HG02642 (cell line): ENCODE data around the gene NRK.
"Not testable (repeated sequence)": the region's sequence is repeated elsewhere in the genome, so short reads cannot be mapped to it uniquely, and the experiment has no call there.

ENCODE experiments used
- ATAC-seq: cut with Tn5 transposase; IDR thresholded peaks from one replicate; pipeline ENCODE4 v1.9.1; 2021; ENCODE audit warnings: mild to moderate bottlenecking; ENCODE audit not compliant: unreplicated experiment, poor library complexity

The NRK gene

DNA sequence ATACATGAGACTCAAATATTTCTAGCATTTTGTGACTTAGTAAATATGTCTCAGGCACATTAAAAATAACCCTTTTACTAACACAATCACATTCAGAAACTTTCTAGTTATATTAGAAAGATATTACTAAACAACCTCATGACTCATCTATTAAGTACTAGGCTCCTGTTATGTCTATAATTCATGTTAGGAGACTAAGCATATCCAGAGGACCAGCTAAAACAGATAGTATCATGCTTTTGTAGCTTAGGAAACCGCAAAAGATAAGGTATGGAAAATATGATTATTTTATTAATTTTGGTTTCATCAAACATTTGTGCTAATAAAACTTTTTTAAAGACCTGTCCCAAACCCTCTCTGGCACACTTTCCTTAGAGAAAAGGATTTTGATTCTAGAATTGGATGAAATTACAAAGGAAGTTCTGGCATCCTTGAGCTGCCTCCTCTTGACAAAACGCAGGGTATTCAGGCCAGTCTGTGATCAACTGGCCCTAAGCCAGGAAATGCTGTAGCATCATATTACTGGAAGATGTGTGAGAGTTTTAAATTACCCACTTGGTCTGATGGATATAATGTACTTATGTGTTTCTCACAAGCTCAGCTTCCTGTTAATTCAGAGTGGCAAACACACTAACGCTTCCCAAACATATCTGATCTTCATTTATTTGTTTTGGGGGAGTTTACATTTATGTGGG is 60.4 kb downstream of the NRK start:
- ATAC-seq, result no peak

DNA sequence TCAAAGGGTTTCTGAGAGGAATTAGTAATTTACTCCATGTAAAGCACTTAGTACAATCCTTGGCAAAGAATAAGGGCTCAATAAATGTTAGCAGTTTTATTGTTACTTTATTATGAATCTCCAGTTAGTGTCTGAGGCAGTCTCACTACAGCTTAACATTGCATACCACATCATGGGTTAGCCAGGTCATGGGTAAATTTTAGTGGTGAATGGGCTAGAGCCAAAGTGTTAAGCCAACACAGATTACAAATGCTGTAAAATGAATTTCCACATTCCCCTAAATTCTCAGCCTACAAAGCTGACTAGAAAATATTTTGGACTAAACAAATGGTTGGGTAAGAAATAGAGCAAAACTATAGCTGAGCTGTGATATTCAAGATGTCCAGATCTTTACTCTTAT is 72.4 kb downstream of the NRK start:
- no peak for ATAC-seq

DNA sequence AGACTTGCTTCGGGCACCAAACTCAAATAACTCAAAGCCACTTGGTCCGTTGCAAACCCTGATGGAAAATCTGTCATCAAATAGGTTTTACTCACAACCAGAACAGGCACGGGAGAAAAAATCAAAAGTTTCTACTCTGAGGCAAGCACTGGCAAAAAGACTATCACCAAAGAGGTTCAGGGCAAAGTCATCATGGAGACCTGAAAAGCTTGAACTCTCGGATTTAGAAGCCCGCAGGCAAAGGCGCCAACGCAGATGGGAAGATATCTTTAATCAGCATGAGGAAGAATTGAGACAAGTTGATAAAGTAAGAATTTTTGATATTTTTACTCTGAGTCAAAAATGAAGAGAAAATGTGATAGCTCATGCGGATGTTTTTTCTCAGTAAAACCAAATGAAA is 87.2 kb downstream of the NRK start:
- ATAC-seq, result no peak

DNA sequence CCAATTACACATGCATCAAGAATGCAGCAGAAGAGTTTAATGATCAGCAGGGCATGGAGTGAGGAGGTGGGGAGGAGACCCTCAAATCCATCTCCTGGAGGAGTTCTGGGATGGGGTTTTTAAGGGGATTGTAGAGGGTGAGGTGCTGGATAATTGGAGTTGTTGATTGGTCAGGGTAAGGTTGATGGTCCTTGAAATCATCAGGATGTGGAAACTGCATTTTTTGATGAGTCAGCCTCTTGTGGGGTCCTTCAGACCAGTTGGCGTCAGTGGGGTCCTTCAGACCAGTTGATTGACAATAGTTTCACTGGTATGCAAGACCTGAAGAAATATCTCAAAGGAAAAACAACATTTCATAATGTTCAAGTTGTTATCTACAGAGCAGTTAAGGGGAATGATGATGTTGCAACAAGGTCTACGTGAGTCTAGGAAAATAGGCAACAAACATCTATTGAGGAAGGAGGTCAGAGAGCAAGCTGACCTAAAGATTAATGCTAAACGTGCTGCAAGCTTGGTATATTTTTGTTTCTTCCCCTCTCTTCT is 88.3 kb downstream of the NRK start:
- ATAC-seq, result no peak

DNA sequence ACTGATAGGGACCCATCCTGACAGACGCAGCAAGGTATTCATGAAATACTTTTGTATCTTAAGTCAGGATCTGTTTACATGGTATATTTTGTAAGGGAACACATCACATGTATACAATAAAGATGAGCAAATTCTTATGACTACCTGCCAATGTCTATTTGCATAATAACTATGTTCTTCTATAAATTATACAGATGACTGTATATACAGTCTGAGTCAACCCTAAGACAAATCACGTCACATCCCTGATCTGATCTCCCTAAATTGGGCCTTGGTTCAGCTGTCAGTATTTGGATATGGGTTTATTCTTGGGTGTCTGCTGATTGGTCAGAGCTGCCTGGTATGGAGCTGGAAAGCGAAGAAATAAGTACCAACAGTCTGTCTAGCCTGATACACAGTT is 122.9 kb downstream of the NRK start:
- ATAC-seq, result no peak

DNA sequence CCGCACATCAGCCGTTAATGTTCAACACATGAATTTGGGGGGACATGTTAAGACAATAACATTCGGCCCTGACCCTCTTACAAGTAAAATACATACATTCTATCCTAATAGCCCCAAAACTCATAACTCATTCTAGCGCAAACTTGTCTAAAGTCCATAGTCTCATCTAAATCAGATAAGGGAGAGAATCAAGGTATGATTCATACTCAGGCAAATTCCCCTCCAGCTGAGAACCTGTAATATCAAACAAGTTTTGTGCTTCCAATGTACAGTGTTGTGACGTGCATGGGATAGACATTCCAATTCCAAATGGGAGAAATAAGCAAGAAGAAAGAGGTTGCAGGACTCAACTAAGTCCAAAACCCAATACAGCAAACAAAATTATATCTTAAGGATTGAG is 147.1 kb downstream of the NRK start:
- no peak for ATAC-seq

DNA sequence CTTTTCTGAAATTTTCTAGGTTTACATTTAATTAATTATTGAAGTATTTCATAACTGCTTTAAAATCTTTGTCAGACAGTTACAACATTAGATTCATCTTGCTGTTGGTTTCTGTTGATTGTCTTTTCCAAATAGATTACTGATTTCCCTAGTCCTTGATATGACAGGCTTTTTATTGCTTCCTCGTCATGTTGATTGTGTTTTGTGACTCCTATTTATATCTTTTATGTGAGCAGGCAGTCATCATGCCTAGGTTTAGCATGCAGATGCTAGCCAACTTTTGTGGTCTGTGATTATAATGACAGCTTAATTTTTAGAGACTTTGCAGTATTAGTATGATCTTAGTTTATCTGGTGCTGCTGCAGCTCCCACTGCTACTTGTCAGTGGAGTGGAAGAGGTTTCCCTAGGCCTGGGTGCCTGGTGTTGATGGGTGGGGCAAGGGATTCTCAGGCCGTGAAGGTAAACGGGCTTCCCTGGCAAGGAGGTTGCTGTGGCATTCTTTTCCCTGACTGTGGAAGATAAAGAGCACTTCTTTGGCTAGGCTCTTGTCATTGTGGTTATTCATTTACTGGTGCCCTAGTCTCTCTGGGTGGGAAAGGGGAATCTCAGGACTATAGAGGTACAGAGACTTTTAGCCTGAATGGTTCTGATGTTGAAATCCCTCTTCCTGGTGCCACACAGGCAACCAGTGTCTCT is 150.5 kb downstream of the NRK start:
- no peak for ATAC-seq

DNA sequence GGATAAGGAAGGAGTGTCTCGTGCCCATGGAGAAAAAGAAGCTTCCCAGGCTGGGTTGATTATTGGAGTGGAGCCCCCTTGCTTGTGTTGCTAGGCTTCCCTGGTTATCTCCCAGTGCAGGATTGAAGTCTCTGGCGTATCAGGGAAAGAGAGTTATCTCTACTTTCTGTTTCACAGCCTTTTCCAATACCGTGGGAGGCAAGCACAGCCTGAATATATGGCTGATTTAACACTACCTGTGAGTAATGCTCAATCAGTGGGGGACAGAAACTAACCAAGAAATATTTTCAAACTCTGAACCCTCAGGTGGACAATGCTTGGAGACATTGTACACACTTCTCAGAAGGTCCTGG is 151.0 kb downstream of the NRK start:
- ATAC-seq, result no peak

DNA sequence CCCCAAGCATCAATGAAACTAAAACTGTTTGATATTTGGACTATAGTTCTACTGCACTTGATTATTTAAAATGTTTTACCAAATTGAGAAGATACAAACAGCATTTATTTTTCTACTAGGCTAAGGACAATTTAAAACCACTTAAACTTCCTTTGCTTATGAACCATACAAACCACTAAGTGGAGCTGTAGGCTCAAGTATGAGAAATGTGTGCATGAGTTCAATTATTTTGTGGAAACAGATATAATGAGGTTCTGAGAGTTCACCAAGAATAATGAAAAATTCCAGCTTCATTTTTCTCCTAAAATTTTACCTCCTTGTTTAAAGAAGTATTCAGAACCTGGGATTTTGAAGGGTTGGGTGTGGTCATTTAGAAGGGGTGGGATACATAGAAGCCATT is 153.0 kb downstream of the NRK start:
- no peak for ATAC-seq

DNA sequence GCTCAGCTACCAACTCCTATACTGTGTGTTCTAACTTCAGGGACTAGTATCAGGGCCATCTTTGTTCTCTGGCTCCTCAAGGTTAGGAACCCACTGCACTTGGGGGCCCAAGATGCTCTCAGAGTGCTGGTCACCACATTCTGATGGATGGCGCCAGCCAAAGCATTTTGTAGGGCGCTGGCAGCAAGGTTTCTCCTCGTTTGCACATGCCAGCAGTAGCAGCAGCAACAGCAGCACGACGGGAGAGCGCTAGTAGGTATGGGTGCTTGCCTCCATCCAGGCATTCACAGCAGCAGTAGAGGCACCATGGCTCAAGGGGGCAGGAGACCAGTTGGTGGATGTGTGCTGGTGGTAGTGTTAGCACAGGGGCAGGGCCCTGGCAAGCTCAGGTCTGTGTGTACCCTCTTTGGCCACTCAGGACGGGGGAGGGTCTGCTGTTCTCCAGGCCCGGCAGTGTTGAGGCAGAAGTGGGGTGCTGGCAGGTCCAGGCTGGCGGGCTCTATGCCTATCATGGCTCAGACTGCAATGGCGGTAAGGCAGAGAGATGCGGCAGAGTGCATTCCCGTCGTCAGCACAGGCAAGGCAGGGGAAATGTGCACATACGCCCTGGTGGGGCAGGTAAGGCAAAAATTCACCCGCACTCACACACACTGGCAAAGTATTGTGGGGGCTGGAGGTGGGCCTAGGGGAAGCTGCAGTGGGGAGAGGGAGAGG is 159.6 kb downstream of the NRK start:
- ATAC-seq, result no peak

DNA sequence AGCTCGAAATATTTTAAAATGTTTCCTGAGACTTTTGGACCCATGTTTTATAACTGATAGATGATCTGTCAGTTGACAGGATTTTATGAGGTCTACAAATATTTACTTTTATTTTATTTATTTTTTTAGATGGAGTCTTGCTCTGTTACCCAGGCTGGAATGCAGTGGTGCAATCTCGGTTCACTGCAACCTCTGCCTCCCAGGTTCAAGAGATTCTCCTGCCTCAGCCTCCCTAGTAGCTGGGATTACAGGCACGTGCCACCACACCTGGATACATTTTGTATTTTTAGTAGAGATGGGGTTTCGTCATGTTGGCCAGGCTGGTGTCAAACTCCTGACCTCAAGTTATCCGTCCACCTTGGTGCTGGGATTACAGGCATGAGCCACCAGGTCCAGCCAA is 166.1 kb downstream of the NRK start:
- ATAC-seq, result not testable (repeated sequence)

DNA sequence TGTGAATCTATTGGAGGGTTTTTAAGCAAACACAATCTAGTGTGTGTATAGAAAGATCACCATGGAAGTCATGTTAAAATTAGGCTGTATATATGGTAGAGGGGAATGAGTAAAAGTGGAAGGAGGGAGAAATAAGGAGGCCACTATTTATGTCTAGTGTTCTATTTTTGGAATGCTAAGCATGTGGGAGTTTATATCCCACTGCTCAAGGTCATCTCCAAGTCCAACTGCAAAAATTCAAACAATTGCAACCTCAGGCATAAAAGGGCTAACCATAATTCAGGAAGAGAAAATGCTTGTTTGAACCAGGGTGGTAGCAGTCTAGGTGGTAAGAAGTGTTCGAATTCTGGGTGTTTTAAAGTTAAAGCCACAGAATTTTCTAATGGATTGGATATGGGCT is 177.0 kb downstream of the NRK start:
- no peak for ATAC-seq

DNA sequence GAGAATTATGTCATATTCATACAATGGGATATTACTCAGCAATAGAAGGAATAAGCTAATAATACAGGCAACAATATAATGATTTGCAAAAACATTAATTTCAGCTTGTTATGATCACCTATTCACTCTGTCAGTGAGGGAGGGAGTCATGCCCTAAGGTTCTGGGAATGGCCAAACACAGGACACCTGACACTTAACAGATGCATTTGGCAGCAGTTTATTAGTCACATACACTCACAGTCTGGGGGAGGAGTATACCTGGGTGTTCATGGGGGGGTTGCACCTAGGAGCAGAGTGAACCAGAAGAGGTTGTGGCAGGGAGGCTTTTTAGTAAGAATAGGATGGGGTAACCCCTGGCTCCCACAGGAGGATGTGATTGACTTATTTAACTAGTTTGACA is 177.9 kb downstream of the NRK start:
- no peak for ATAC-seq

DNA sequence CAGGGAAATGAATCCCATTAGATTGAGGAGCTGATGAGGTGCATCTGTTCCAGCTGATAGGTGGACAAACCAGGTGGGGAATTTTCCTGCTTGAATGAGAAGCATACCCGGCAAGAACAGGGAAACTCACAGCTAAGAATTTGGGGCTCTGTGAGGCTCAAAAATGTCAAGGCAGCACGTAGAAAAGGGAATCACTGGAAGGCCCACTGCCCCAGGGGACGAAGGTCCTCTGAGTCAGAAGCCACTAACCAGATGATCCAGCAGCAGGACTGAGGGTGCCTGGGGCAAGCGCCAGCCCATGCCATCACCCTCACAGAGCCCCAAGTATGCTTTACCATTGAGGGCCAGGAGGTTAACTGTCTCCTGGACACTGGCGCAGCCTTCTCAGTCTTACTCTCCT is 178.3 kb downstream of the NRK start:
- not testable (repeated sequence) for ATAC-seq

DNA sequence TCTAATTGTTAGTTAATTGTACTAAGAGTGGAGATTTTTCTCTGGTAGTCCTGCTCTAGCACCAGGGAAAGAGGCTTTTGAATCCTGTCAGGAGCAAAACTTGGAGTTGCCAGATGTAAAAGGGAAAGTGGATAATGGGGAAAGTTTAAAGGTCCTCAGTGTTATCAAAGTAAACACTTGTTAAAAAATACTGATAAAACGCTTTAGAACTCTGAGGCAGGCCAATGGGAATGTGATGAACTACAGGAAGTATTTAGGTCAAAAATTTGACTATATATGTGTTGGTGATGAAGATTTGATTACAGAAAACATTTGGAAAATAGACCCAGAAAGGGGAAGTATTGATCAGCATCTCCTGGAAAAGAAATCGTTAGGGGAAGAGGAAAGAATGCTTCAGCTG is 183.3 kb downstream of the NRK start:
- ATAC-seq, result no peak

DNA sequence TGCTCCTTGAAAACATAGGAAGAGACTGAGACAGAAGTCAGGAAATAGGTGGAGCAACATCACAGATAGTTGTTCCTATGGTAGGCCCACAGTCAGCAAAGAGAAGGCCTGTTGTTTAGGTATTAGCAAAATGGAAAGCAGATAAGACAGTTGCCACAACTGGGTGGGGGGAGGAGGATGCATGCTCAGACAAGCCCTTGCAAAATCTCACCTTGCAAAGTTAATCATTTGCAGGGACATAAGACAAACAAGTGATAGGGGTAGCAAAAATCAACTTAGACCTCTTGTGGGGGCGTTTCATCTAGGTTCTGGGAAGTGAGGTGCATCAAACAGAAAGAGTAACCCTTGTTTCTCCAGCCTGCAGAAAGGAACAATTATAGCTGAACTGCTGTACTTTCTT is 185.5 kb downstream of the NRK start:
- no peak for ATAC-seq
